Measurements from ENCODE around the gene UGT2B17. TPM values are rescaled to one million over a fixed set of nuclear protein-coding genes. Genes with fewer than 3 reads are reported as not detected.
"Not testable (repeated sequence)": the region's sequence is repeated elsewhere in the genome, so short reads cannot be mapped to it uniquely, and the experiment has no call there.

UGT2B17 gene
- not detected for total RNA-seq

DNA sequence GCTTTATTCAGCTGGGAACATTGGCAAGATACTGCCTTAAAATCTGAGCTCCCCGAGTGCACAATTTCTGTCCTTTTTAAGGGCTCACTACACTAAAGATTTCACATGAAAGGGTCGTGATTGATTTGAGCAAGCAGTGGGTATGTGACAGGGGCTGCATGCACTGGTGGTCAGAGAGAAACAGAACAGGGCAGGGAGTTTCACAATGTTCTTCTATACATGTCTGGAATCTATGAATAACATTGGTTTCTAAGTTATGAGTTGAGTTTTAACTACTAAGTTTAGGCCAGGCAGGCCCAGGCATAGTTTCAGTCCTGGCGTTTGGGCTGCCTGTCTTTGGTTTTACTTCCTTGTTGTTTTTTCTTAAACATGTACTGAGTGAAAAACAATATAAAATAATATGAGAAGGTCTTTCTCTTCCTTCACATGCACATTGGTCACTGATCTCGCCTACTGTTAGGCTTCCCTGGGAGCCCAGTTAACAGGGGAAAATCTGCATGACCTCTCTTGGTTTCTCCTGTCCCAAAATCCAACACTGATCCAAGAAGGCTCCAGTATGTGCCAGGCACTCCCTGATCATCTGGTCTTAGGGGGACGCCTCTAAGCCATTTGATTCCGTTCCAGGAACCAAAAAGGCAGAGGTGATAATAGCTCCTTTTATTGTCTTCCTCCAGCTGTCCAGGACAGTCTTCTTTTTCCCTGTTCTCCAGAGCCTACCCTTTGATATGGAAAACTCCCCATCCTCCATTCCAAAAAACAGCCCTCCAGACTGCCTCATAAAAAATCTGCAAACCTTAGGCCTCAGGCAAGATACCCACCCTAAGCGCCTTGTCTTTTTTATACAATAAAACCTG is at the start of gene UGT2B17:
TSS of gene UGT2B17 (minus strand) at position 51 of the 854 bp plus-strand sequence. CDS start 7,838 bp downstream, outside the sequence.
- DNase-seq (no peak), ATAC-seq (no peak)
- H3K27ac Mint-ChIP-seq: no peak within 1 kb of the TSS
- CTCF ChIA-PET: no interaction called here
- no peaks in the 10 kb centered on the region for H3K4me1 Mint-ChIP-seq (ENCODE audit: low read depth)
- POLR2A ChIA-PET: no interaction called here
- no peaks in the 10 kb centered on the region for H3K27me3 Mint-ChIP-seq (ENCODE audit: low read depth)
- no peaks in the 10 kb centered on the region for H3K9me3 Mint-ChIP-seq (ENCODE audit: insufficient read depth)
- no peaks in the 10 kb centered on the region for H3K36me3 Mint-ChIP-seq (ENCODE audit: low read depth)
- no peak within 1 kb of the TSS for H3K4me3 Mint-ChIP-seq

GRCh38 chr4:68622731-68623130 is 46.6 kb upstream of the UGT2B17 start:
- H3K27ac Mint-ChIP-seq; CTCF ChIA-PET; H3K4me3 Mint-ChIP-seq; H3K9me3 Mint-ChIP-seq (ENCODE audit: insufficient read depth); DNase-seq; POLR2A ChIA-PET; H3K4me1 Mint-ChIP-seq (ENCODE audit: low read depth); H3K27me3 Mint-ChIP-seq (ENCODE audit: low read depth); H3K36me3 Mint-ChIP-seq (ENCODE audit: low read depth); ATAC-seq: not testable (repeated sequence)

GRCh38 chr4:68617003-68617698 is 41.0 kb upstream of the UGT2B17 start:
- POLR2A ChIA-PET: no interaction called here
- Mint-ChIP-seq H3K27me3 (ENCODE audit: low read depth) (peaks cover 2% of the 10 kb centered on the region), H3K9me3 (ENCODE audit: insufficient read depth) (no peaks in the 10 kb centered on the region)

DNA sequence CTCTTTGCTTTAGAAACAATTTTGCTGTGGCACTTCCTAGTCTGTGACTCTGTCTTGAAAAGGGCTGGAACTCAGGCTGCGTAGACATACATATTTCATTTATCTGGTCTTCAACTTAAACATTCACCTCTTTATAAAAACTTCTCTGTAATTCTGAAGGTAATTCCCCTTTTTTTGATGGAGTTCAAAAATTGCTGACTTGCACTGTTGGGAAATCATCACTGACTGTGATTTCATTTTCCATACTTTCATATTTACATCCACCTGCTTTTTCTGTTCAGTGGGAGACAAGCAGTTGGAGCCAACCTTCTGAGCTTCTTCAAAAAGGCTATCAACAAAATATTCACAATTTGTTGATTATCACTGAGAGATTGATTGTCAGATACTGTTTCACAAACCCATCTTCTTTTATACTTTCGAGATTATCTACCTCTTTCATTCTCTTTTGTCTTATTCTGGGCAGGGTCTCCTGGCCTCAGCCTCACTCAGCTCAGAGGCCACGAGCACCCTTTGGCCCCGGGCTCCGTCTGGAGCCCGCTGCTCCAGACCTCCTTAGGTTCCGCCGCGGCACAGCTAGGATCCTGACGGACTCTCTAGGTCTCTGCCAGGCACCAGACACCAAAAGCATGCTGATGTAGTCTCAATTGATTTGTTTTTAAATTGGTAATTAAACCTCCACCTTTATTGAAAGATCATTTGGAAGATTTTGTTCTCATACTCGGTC is 39.7 kb upstream of the UGT2B17 start:
- ChIA-PET CTCF (no interaction called here), POLR2A (no interaction called here)
- ATAC-seq (no peak), DNase-seq (no peak)
- no peaks in the 10 kb centered on the region for H3K9me3 Mint-ChIP-seq (ENCODE audit: insufficient read depth)
- no peak overlapping the region for H3K4me3 Mint-ChIP-seq
- H3K4me1 Mint-ChIP-seq (ENCODE audit: low read depth): no peaks in the 10 kb centered on the region
- no peak overlapping the region for H3K27ac Mint-ChIP-seq
- peaks cover 2% of the 10 kb centered on the region for H3K27me3 Mint-ChIP-seq (ENCODE audit: low read depth)
- H3K36me3 Mint-ChIP-seq (ENCODE audit: low read depth): no peaks in the 10 kb centered on the region

More at GRCh38 chr4:68617003-68617698, 41.0 kb upstream of the UGT2B17 start:
- no peaks in the 10 kb centered on the region for H3K36me3 Mint-ChIP-seq (ENCODE audit: low read depth)
- H3K4me1 Mint-ChIP-seq (ENCODE audit: low read depth): no peaks in the 10 kb centered on the region
- DNase-seq: no peak
- ATAC-seq: no peak
- H3K27ac Mint-ChIP-seq: no peak overlapping the region
- no peak overlapping the region for H3K4me3 Mint-ChIP-seq
- CTCF ChIA-PET: no interaction called here

DNA sequence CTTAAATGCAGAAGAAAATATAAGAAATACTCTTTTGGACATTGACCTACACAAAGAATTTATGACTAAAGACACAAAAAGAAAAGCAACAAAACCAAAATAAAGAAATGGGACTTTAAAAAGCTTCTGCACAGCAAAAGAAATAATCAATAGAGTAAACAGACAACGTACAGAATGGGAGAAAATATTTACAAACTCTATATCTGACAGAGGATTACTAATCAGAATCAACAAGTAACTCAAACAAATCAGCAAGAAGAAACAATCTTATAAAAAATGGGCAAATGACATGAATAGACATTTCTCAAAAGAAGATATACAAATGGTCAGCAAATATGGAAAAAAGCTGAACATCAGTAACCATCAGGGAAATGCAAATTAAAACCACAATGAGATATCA is 37.6 kb upstream of the UGT2B17 start:
- Mint-ChIP-seq H3K36me3 (ENCODE audit: low read depth) (no peaks in the 10 kb centered on the region), H3K4me1 (ENCODE audit: low read depth) (no peaks in the 10 kb centered on the region)

DNA sequence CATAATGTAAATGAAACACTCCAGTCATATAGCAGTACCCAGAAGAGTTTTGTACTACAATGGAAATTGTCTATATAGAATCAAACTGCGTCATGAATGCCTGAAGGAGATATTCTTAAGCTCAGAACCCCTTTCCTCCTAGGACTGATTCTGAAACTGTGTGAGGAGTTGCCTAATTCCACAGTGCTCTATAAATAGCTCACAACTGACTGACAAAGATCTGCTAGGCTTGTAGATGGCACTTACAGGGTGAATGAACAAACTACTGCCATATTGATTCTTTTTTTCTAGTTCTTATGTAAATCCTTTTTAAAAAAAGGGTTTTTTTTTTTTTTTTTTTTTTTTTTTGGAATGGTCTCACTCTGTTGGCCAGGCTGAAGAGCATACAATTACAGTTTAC is 30.1 kb upstream of the UGT2B17 start:
- no peaks in the 10 kb centered on the region for H3K36me3 Mint-ChIP-seq (ENCODE audit: low read depth)
- H3K27me3 Mint-ChIP-seq (ENCODE audit: low read depth): no peaks in the 10 kb centered on the region
- ChIA-PET CTCF (no interaction called here), POLR2A (no interaction called here)
- ATAC-seq: no peak
- DNase-seq: no peak
- no peak overlapping the region for H3K27ac Mint-ChIP-seq
- H3K9me3 Mint-ChIP-seq (ENCODE audit: insufficient read depth): no peaks in the 10 kb centered on the region
- no peaks in the 10 kb centered on the region for H3K4me1 Mint-ChIP-seq (ENCODE audit: low read depth)
- H3K4me3 Mint-ChIP-seq: no peak overlapping the region

More for the DNA sequence above, 37.6 kb upstream of the UGT2B17 start:
- POLR2A ChIA-PET: no interaction called here
- Mint-ChIP-seq H3K4me3 (no peak overlapping the region), H3K27ac (no peak overlapping the region), H3K27me3 (ENCODE audit: low read depth) (peaks cover 2% of the 10 kb centered on the region), H3K9me3 (ENCODE audit: insufficient read depth) (no peaks in the 10 kb centered on the region)
- DNase-seq (no peak), ATAC-seq (no peak)
- CTCF ChIA-PET: no interaction called here

- H3K4me1 Mint-ChIP-seq (ENCODE audit: low read depth): no peaks in the 10 kb centered on the region
- DNase-seq (no peak), ATAC-seq (no peak)
- H3K9me3 Mint-ChIP-seq (ENCODE audit: insufficient read depth): no peaks in the 10 kb centered on the region
- ChIA-PET POLR2A (no interaction called here), CTCF (no interaction called here)
- no peak overlapping the region for H3K27ac Mint-ChIP-seq
- no peaks in the 10 kb centered on the region for H3K27me3 Mint-ChIP-seq (ENCODE audit: low read depth)
- H3K4me3 Mint-ChIP-seq: no peak overlapping the region
- no peaks in the 10 kb centered on the region for H3K36me3 Mint-ChIP-seq (ENCODE audit: low read depth)
Measured at GRCh38 chr4:68599150-68599549, 23.0 kb upstream of the UGT2B17 start.

DNA sequence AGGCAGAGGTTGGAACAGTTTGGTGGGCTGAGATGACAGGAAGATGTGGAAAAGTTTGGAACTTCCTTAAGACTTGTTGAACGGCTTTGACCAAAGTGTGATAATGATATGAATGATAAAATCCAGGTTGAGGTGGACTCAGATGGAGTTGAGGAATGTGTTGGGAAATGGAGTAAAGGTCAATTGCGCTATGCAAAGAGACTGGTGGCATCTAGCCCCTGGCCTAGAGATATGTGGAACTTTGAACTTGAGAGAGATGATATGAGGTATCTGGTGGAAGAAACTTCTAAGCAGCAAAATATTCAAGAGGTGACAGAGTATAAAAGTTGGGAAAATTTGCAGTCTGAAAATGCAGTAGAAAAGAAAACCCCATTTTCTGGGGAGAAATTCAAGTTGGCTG is 21.4 kb upstream of the UGT2B17 start:
- POLR2A ChIA-PET: no interaction called here
- Mint-ChIP-seq H3K9me3 (ENCODE audit: insufficient read depth) (no peaks in the 10 kb centered on the region), H3K27me3 (ENCODE audit: low read depth) (no peaks in the 10 kb centered on the region), H3K27ac (no peak overlapping the region), H3K4me1 (ENCODE audit: low read depth) (no peaks in the 10 kb centered on the region), H3K36me3 (ENCODE audit: low read depth) (no peaks in the 10 kb centered on the region), H3K4me3 (no peak overlapping the region)
- DNase-seq (no peak), ATAC-seq (no peak)
- CTCF ChIA-PET: no interaction called here

DNA sequence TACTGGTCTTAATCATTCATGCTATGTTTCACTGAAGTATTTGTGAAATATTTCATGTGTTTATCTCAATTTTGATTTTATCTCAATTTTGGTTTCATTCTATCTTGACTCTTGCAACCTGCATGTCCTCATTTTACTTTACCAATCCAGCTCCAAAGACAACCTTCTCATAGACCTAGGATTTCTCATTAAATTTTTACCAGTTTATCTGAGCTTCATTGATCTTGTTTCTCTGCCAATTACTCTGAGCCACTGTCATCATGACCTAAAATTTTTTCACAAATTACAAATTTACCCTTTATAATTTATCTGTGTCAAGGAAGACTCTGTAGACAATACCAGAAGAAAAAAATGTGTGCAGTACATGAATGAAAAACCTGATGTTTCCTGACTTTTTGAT is 18.6 kb upstream of the UGT2B17 start:
- ATAC-seq (no peak), DNase-seq (no peak)
- H3K4me3 Mint-ChIP-seq: no peak overlapping the region
- H3K27me3 Mint-ChIP-seq (ENCODE audit: low read depth): no peaks in the 10 kb centered on the region
- ChIA-PET CTCF (no interaction called here), POLR2A (no interaction called here)
- no peak overlapping the region for H3K27ac Mint-ChIP-seq
- H3K4me1 Mint-ChIP-seq (ENCODE audit: low read depth): no peaks in the 10 kb centered on the region
- H3K36me3 Mint-ChIP-seq (ENCODE audit: low read depth): no peaks in the 10 kb centered on the region
- H3K9me3 Mint-ChIP-seq (ENCODE audit: insufficient read depth): no peaks in the 10 kb centered on the region

DNA sequence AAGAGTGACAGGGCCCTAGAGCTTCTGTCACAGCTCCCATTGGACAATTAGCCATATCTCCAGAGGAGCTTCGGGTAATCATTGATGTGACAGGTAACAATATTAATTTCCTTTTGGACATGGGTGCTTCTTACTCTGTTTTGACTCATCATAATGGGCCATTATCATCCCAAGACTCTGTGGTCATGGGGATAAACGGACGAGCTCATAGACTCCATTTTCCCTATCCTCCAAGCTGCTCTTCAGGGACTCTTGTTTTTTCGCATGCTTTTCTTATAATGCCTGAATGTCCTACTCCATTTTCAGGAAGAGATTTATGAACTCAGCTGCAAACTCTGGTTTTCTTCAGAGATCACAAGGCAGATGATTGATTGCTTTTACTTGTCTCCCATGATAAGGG is 17.0 kb upstream of the UGT2B17 start:
- Mint-ChIP-seq H3K4me3 (no peak overlapping the region), H3K27ac (no peak overlapping the region), H3K4me1 (ENCODE audit: low read depth) (no peaks in the 10 kb centered on the region), H3K27me3 (ENCODE audit: low read depth) (no peaks in the 10 kb centered on the region), H3K9me3 (ENCODE audit: insufficient read depth) (no peaks in the 10 kb centered on the region), H3K36me3 (ENCODE audit: low read depth) (no peaks in the 10 kb centered on the region)
- no peak for DNase-seq
- ChIA-PET CTCF (no interaction called here), POLR2A (no interaction called here)
- ATAC-seq: no peak

DNA sequence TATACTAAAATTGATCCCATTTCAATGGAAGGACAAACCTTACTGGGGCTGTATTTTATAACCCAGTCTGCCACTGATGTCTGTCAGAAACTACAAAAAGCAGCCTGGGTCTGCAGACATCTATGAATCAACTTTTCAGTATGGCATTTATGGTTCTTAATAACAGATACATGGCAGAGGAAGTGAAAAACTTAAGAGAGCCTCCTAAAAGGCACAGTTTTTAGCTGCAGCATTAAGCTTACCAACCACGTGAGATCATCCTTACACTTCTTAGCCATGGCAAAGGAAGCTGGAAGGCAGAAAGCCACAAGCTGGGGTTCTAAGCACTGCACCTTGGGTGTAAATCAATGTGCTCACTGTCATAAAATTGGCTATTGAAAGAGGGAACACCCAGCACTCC is 16.6 kb upstream of the UGT2B17 start:
- Mint-ChIP-seq H3K4me3 (no peak overlapping the region), H3K27ac (no peak overlapping the region), H3K9me3 (ENCODE audit: insufficient read depth) (no peaks in the 10 kb centered on the region), H3K36me3 (ENCODE audit: low read depth) (no peaks in the 10 kb centered on the region), H3K27me3 (ENCODE audit: low read depth) (no peaks in the 10 kb centered on the region), H3K4me1 (ENCODE audit: low read depth) (no peaks in the 10 kb centered on the region)
- ATAC-seq (no peak), DNase-seq (no peak)
- CTCF ChIA-PET: no interaction called here
- POLR2A ChIA-PET: no interaction called here

GRCh38 chr4:68591204-68591603 is 15.1 kb upstream of the UGT2B17 start:
- H3K9me3 Mint-ChIP-seq (ENCODE audit: insufficient read depth): no peaks in the 10 kb centered on the region
- DNase-seq: no peak
- H3K4me3 Mint-ChIP-seq: no peak overlapping the region
- no peak for ATAC-seq
- H3K27ac Mint-ChIP-seq: no peak overlapping the region
- H3K4me1 Mint-ChIP-seq (ENCODE audit: low read depth): no peaks in the 10 kb centered on the region
- H3K36me3 Mint-ChIP-seq (ENCODE audit: low read depth): no peaks in the 10 kb centered on the region
- POLR2A ChIA-PET: no interaction called here
- CTCF ChIA-PET: no interaction called here
- no peaks in the 10 kb centered on the region for H3K27me3 Mint-ChIP-seq (ENCODE audit: low read depth)
